NCI-H1105 (cell line): ENCODE results near the gene MRGPRX2.
A peak's percentile ranks its signal among the peaks of the same experiment; 100 is the strongest.

ENCODE experiments used
- DNase-seq: peaks from one replicate; lab custom pipeline; 2025; lab: John Stamatoyannopoulos, UW

Gene MRGPRX2

DNA sequence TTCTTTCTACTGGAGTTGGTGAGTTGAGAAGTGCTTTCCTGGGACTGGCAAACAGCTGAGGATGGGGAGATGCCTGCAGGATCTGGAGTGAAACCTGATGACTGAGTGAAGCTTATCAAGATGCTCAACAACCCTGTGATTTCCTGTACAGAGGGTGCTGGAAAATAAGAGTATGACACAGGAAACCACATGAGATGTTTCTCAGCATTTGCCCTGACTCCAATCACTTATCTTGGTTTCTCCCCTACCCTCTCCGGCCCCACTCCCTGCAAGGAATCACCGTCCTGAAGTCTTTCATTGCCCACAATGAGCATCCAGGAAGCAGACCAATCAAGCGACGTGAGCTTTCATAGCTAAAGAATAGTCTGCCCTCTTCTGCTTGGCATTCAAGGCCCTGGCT, at the start of gene MRGPRX2:
MRGPRX2 (minus strand) TSS at position 89 of the 400 bp plus-strand sequence. CDS start 4,315 bp downstream, outside the sequence.
- DNase-seq, result no peak

DNA sequence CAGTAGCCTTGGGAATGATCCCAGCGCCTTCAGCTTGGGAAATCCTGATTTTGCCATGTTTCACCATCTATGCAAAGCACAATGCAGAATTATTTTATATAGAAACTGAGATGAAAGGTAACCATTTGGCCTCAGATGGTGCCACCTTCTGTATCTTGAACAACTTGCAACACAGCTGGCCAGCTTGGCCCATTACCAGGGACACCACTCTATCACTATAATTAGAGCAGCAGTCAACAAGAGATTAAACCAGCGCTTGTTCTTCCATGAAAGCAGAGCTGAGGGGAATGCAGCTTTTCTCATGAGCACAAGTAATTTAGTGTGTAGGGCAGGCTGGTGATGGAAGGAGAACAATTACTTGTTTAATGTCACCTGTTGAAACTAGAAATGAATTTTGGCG, 49.8 kb upstream of the MRGPRX2 start:
- DNase-seq, result peak; percentile 87

DNA sequence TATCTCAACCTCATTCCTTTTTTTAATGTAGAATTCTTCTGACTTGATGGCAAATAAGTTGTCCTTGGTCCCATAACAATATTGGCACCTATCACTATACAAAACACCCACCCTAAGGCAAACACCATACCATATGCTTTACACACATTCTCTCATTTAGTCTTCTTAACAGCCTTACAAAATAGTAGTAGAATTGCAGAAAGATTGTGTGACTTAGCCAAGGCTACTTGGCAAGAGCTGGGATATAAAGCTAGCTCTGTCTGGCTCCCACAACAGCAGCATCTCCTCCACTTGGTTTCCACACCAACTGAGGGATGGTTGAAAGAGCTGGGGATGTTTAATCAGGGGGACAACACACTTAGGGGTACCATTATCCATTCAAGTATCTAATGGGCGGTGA, 46.6 kb upstream of the MRGPRX2 start:
- DNase-seq, result no peak

DNA sequence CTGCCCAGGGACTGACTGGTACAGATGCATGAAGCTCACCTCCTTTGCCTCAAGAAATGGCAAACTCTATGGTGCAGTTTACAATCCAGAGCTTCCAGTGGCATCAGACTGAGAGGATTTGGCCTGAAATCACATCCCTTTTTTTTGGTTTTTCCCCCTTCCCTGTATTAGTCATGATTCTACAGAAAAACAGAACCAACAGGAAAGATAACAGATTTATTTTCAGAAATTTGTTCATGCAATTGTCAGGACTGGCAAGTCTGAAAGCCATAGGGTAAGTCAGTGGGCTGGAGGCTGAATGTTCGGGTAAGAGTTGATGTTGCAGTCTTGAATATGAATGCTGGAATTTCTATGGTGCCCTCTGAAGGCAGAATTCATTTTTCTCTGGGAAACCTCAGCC, 44.5 kb upstream of the MRGPRX2 start:
- DNase-seq, result no peak

DNA sequence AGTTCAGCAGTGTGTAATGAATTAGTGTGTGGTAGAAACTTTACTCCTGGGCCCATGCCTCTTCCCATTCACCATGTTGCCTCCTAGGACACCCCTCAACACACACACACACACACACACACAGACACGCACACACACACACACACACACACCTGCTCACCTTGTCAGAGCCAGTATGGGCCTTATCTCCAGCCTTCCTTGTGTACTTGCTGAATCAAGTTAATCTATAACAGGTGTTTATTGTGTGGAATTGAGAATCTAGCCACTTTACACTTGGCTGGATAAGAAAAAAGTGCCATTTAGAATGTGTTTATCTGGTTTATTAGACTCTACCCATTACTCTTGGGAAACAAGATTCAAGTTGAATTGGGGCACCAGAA, 42.0 kb upstream of the MRGPRX2 start:
- DNase-seq, result no peak

DNA sequence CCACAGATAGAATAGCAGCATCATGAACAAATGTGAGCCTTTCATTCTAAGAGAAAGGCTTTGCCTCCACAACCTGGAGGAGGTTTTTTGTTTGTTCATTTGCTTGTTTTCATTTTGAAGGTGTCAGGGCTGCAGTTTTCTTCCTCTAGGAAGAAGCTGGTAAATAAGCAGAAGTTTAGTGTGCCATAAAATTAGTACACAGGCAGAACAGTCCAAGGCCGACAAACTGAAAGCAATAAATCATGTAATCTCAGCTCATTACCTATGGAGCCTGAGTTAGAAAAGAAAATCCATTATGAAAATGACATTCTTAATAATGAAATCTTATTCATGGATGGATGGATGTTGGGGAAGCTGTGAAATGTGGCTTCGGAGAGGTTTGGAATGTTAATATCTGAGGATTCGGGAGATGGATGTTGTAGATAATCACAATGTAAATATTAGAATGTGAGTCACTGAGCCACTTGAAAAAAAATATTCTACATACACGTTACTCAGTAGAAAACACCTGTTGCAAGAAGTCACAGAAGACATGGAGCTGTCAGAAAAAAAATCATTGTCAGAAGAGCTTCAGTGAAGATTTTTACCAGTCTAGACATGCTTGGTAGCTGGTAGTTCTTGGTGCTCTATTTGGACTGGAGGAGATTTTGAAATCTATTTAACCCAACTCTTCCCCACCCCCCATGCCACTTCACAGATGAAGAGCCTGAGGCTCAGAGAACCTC, 41.4 kb upstream of the MRGPRX2 start:
- peak; percentile 76 for DNase-seq

DNA sequence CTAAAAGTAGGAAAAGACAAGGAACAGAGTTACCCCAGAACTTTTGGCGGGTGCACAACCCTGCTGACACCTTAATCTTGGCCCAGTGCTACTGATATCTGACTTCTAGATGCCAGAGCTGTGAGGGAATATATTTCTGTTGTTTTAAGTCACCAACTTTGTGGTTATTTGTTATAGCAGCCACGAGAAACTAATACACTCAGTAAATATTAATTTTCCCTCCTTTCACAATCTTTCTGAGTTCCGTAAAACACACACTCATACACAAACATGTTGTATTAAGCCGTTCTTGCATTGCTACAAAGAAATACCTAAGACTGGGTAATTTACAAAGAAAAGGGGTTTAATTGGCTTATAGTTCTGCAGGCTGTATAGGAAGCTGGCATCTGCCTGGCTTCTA, 40.4 kb upstream of the MRGPRX2 start:
- no peak for DNase-seq

DNA sequence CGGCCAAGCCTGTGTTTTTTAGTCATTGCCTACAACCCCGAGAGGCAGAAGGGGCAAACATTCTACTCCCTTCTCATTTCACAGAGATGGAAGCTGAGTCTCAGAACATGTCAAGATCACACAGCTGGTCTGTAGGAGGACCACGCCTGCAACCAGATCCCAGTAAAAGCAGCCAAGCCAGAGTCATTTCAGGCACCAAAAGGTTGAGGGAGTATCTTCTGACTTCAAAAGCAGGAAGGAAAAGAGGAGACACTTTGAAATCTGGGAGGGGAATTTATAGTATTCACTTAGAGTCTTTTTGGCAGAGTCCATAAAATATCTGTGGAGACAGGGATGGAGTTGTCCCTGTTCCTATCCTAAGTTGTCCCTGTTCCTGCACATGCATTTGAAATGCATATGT, 38.6 kb upstream of the MRGPRX2 start:
- no peak for DNase-seq

DNA sequence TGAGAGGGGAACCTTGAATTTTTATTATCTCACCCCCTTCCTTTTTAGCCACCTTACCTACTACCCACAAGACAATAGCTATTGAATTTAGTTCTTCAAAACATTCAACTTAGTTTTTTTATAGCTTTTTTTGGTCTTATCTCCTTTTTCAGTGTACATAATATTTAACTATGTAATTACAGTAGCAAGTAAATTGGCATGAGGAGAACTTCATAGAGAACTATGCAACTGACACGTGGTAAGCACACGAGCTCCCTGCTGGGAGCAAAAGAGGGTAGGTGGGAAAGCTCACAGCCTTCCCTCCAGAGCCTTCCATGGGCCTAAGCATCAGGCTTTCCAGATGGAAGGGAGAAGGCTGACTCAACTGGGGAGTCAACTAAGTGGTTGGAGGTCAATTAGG, 34.3 kb upstream of the MRGPRX2 start:
- no peak for DNase-seq

DNA sequence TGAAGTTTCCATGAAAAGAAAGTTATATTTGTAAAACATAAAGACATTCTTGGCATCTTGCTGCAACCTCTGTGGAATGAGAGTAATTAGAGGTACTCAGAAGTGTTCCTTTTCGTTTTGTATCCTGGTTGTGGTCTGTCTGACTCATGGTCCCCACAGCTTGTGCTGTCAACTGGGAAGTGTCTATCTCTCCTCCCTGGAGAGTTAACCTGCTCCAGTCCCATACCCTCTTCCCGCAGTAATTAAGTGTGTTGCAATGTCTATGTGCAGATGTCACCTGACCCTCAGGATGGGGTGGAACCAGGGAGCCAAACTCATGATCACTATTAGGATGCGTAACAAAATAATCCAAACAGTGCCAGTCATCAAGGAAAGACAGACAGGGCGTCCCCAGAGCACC, 33.5 kb upstream of the MRGPRX2 start:
- no peak for DNase-seq

DNA sequence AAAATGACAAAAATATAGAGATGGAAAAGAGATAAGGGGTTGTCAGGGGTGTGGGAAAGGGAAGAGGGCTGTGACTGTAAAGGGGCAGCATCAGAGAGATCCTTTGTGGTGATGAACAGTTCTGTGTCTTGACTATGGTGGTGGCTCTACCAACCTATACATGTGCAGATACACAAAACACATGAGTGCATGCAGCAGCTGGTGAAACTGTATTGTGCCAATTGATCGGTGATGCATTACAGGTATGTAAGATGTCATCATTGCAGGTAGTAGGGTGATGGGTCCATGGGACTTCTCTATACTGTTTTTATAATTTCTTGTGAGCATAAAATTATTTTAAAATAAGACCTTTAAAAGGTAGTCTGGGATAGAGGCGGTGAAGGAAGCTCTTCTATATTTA, 32.3 kb upstream of the MRGPRX2 start:
- DNase-seq, result no peak

DNA sequence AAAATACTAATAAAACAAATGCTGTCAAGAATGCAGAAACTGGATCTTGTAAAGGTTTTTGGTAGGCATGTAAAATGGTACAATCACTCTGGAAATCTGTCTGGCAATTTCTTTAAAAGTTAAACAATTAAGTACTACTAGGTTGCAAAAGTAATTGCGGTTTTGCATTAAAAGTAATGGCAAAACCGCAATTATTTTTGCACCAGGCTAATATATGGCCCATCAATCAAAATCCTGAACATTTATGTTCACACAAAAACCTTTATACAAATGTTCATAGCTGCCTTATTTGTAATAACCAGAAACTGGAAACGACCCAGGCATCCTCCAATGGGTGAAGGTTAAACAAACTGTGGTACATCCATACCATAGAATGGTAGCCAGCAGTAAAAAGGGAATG, 31.8 kb upstream of the MRGPRX2 start:
- DNase-seq, result no peak

DNA sequence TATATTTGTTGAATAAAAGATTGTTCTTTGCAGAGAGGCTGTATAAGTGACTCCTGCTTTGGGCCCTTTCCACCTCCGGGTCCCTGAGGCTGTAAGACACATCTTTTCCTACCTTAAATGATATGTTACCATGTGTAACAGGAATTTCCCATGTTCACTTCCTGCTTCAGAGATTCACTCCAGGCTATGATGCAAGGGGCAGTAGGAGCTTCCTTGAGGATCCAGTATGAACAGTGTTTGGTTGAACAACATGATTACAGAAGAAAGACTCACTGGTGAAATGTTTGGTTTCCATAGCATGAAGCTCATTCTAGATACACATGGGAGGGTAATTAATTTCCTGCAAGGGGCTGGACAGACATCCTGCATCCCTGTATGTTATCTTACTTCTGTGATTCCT, 30.8 kb upstream of the MRGPRX2 start:
- no peak for DNase-seq

DNA sequence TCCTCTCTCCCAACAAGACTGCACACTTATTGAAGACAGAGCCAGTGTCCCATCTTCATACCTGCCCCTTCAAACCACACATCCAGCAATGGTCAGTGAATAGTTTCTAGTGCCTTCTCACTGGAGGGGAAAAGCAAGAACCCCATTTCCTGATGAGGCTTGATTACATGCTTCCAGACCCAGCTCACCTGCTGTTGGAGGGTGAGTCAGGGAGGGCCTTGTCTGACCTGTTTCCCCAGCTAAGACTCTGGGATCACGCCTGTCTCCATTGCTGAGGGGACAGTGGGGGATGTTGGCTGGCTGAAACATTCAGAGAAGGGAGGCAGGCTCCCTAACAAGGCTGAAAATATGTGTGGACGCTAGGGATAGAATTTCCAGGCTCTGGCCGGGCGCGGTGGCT, 28.9 kb upstream of the MRGPRX2 start:
- DNase-seq, result no peak

DNA sequence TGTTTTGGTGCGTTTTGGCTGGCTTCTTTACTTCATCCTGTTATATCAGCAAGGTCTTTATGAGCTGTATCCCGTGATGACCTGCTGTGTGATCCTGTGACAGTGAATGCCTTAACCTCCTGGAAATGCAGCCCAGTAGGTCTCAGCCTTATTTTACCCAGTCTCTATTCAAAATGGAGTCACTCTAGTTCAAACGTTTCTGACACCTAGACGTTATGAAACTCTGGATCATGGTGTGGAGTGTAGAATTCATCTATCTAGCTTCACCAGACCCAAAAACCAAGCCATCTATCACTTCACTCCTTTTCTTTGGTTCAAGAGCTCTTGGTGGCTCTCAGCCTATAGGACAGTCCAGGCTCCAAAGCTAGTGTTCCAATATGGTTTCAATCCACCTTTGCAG, 28.3 kb upstream of the MRGPRX2 start:
- DNase-seq, result no peak

DNA sequence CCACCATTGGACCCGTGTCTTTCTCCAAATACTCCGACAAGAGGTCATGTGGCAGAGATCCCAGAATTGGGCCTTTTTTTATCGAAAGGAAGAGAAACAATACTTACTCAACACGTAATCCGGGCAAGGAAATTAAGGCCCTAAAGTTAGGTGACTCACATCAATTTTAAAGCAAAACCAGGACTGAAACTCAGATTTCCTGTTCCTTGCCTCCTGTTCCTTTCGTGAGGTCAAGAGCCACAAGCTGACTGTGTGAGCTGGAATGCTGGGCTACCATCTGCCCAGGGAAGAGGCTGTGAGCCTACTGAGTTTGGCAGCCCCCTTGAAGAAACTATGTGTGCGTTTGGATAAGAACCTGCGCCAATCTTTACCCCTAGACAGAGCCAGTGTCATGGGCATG, 27.1 kb upstream of the MRGPRX2 start:
- DNase-seq, result no peak

DNA sequence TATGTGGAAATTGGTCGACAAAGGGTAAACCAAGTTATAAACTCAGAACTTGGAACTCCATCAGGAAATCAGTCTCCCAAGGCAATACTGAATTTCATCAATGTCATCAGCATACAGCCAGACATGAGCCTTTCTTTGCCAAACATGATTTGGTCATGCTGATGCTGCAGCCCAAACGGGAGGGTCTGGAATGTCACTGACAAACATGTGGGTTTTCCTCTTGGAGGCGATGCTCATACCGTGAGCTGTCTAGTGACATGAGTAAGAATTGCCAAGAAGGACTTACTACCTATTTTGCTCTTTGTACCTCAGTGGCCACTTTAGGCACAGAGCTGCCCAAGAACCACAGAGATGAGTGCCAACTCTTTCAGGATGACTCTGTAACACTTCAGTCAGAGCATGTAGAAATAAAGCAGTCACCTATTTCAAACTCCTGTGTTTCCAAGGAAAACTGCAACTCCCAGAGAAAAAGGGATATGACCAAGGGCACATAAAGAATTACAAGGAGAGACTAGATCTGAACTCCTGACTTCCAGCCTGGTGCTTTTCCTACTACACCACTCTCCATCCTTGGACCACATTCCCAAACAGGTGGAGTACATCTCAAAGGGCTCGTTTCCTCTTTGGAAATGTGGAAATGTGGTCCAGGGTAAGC, 24.3 kb upstream of the MRGPRX2 start:
- no peak for DNase-seq

DNA sequence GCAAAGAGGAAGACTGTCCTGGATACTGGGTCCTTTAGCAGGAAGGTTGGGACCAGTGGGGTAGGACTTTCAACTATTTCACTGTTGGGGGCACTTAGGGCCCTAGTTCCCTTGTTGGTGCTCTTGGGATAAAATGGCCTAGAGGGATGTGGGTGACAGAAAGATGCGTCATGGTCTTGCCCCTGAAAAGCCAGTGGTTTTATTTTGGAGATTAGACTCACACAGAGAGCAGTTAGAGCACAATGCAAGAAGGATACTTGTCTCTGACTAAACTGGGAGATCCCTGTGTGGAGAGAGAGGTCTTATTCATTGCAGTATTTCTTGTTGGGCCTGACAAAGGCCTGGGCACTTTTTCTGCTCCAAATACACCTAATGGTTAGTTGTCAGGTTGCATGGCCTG, 22.6 kb upstream of the MRGPRX2 start:
- no peak for DNase-seq

DNA sequence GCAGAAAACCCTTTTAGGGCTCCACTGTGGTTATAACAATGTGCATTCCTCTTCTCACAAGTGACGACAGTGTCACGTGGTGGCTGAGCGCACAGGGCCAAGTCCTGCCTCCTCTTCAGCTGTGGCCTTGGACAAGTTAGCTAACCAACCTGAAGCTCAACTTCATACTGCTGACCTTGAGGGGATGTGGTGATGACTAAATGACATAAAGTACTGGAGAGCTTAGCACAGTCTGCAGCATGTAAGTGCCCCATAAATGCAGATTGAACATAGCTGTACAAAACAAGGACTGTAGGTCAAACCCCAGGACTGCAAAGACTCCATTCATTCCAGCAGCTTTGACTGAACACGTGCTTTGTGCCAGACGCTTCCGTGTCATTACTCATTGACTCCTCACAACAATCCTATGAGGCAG, 20.1 kb upstream of the MRGPRX2 start:
- no peak for DNase-seq

DNA sequence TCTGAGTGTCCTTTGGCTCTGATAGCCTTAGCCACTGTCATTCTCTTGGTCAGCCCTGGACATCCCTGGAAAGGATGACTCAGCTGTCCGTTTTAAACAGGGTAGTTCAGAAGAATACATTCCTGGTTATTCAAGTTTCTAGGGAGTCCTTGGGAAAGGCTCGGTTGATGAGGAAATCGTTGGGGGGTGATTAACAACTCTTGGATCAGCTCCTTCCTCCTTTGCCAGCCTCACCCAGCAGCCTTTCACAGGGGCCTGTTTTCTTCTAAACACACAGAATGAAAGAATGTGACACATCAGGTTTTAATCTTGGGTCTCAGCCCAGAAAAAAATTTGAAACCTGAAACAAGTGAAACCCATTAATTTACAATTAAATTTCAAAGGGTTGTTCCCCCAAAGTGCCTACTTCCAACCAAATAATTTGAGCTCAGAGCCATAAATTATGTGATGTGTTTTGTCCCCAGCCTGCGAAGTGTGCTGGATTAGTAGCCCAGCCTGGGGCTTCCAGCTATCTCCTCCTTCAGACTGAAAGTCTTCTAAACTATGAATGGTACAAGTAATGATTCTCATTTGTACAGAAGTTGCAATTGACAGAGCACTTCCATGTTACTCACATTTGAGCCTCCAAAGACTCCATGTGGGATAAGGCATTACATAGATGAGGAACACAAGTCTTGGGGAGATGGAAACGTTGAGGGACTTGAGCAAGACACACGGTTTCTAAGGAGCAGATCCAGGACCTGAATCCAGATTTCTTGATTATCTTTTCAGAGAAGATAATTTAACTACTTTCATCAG, 19.3 kb upstream of the MRGPRX2 start:
- DNase-seq, result peak; percentile 17

DNA sequence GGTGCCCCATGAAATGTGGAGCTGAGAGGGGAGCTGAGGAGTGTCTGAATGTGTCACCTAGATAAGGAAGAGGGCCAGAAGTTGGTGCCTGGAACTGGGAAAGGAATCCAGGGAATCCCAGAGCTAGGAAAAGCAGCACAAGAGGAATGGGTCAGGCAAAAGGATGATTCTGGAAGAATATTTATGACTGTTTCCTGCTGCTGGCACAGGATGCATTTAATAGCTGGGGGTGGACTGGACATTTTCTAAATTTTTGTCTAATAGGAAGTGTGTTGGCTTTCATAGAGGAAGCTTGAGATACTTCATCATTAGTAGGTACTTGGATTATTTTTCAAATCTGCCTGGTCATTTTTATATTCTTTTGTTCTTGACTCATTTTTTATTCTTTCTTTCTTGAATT, 17.4 kb upstream of the MRGPRX2 start:
- DNase-seq, result no peak

DNA sequence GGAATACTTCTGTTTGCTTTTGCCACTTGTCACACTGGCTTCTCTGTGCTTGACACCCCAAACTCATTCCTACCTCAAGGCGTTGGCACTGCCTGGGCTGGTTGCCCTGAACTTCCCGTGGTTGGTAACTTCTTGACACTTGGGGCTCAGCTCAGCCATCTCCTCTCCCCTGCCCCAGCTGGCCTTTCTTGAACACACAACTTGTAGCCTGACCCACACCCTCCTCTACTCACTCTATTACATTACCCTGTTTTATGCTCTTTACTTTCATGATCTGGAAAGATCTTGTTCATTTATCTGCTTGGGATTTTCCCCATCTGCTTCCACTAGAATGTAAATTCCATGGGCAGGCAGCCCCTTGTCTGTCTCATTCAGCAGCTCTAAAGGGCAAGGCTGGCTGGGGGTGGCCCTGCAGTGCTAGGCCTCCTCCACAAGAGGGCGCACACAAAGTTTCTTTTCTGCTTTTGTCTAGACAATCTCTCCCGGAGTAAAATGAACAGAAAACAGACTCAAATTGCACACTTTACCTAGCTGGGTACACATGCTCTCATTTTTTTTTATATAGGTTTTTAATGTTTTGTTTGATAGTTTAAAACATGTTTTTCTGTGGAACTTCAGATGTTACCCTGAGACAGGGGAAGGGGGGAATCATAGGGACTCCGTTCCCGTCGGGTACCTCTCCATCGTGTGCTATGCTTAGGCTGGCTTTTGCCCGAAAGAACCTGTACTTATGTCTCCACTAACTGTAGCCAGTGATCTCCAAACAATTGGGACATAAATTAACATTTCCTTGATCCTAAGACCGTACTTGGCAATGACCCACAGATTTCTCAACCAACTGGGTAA, 16.4 kb upstream of the MRGPRX2 start:
- DNase-seq, result peak; percentile 43
